Central memory CD4-positive, alpha-beta T cell (primary cell): Measurements from ENCODE around the gene RGMA.

Experiments used
- DNase-seq: peaks from one replicate; pipeline ENCODE4 v3.0.0; 2022

The RGMA gene

GRCh38 chr15:93005133-93005532 is 83.9 kb downstream of the RGMA start:
- DNase-seq = no peak

- DNase-seq = no peak
These were observed 87.1 kb downstream of the RGMA start for GRCh38 chr15:93001881-93002280.

- DNase-seq = no peak
These were observed 87.9 kb downstream of the RGMA start for GRCh38 chr15:93001156-93001555.

- DNase-seq = no peak
These were observed 91.2 kb downstream of the RGMA start for GRCh38 chr15:92997821-92998220.

- DNase-seq = no peak
These were observed 96.3 kb downstream of the RGMA start for GRCh38 chr15:92992720-92993119.

GRCh38 chr15:92990031-92990430 is 99.0 kb downstream of the RGMA start:
- no peak for DNase-seq

GRCh38 chr15:92989470-92989869 is 99.5 kb downstream of the RGMA start:
- DNase-seq = no peak
